NT2/D1 (cell line): ENCODE results near the gene MEF2C.

ENCODE experiments used
- YY1 ChIP-seq: IDR thresholded peaks from 2 replicates; pipeline ENCODE4 v1.6.1; 2011; ENCODE audit not compliant: insufficient read length, insufficient read depth
- ZNF274 ChIP-seq: IDR thresholded peaks from 2 replicates; pipeline ENCODE4 v1.6.1; 2011; ENCODE audit warnings: mild to moderate bottlenecking, low read depth, low read length

DNA sequence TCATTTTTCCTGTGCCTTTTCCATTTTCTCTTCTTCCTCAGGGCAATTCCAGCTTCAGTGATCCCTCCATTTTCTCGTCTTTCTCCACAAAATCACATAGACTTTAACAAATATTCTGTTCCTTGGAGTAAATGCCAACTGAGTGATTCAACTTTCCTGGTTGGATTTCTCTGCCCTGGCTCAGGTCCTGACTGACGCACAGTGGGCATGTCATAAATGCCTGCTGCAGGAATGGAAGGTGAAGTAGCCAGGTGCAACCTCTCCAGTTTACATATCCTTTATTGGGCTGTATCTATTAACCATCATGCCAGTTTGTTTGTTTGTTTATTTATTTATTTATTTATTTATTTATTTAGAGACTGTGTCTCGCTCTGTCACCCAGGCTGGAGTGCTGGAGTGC lies 95.1 kb downstream of the MEF2C start:
- no peak for TF ChIP-seq YY1
- TF ChIP-seq ZNF274: no peak
